UCSD-AML1 (cell line): Measurements from ENCODE around the gene AP3B1.

Experiments used
- DNase-seq: peaks from one replicate; lab custom pipeline; 2025; ENCODE audit not compliant: unreplicated experiment; lab: John Stamatoyannopoulos, UW

The AP3B1 gene

DNA sequence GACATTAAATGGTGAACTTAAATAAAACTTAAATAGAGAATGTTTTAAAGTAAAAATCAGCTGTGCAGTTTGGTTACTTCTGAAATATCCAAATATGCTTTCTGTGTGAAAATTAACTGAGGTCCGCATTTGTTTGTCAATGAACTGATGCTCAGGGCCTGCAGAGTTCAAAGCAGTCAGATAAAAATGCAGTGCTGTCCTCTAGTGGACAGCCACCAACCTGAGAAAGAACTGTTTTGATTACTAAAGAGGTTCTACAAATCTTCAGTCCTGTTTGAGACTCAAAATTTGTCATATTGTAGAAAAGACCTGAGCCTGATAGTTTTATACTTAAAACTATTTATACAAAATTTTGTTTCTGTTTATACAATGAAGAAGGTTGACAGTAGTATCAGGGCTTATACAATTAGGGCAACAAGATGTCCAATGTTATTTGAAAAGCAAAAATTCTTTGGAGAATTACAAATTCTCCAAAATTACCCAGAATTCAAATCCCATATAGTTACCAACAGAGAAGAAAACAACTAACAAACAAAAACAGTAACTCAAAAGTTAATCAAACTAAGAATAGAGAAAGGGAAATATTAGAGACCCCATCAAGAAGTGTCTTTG, 286.0 kb downstream of the AP3B1 start:
- DNase-seq = no peak

GRCh38 chr5:78007233-78007632, 287.3 kb downstream of the AP3B1 start:
- no peak for DNase-seq

DNA sequence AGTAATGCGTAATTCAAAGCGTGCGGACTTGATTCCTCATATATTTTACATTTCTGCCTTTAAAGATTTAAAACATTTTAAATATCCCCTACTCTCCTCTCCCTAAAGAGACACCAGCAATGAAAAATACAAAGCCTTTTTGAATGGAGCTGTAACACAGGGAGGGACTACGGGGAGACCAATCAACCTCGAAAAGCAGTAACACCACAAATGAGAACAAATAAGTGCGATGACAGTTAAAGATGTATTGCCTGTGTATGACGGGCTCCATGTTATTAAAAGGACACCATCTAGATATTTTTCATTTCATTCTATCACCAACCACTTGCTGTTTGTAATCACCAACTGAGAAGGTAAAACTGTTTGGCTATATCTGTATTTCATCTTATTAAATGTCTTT, 288.0 kb downstream of the AP3B1 start:
- no peak for DNase-seq

GRCh38 chr5:78005021-78005785, 289.3 kb downstream of the AP3B1 start:
- DNase-seq = no peak

DNA sequence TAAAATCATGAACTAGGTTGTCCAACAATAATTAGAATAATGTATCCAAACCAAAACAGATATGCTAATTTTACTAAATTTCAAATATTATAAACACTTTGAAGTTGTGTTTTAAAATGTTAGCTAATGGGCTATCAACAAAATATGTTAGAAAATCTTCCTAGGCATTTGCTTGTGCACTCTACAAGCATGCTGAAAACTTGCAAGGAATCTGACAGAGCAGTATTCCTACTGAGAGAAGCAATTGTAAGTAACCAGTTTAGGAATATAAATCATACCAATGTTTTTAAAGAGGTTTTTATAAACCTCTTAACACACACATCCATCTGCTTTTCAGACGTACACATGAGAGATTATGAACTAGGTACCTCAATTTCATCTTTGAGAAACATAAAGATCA, 289.9 kb downstream of the AP3B1 start:
- DNase-seq = no peak

- DNase-seq = no peak
Measured at GRCh38 chr5:78003919-78004318, 290.6 kb downstream of the AP3B1 start.

- no peak for DNase-seq
Measured at GRCh38 chr5:78003450-78003849, 291.0 kb downstream of the AP3B1 start.

- DNase-seq = no peak
Measured at GRCh38 chr5:78002690-78003089, 291.8 kb downstream of the AP3B1 start.

DNA sequence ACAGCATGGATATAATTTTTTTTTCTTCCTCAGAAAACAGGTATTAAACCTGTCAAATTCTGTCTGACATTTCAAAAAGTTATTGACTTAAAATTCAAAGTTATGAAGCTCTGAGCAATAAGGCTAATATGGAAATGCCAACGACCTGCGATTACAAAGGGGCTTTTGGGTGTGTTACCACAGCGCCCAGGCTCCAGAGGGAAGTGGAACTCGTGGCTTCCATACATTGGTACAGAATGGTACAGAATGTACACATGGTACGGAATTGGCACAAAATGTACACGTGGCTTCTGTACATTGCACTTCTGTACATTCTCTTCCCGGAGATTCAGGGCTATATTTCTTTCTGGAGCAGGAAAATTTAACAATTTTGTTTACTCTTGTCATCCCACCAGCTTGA, 293.3 kb downstream of the AP3B1 start:
- no peak for DNase-seq

DNA sequence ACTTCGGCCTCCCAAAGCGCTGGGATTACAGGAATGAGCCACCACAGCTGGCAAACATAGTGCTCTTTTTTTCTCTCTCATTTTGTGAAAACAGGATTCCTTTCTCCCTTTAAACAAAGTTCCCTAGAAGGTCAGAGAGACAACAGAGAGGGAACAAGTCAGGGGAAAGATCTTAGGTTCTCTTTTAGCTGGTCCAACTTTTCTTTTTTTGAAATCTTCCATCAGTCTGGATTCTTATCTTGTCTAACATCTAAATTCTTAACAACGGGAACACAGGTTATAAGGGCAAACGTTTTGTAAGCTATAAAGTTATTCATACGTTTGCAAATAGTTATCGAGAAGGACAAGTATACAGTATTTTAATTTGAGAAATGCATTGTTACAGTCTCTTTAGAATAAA, 294.3 kb downstream of the AP3B1 start:
- DNase-seq = no peak

DNA sequence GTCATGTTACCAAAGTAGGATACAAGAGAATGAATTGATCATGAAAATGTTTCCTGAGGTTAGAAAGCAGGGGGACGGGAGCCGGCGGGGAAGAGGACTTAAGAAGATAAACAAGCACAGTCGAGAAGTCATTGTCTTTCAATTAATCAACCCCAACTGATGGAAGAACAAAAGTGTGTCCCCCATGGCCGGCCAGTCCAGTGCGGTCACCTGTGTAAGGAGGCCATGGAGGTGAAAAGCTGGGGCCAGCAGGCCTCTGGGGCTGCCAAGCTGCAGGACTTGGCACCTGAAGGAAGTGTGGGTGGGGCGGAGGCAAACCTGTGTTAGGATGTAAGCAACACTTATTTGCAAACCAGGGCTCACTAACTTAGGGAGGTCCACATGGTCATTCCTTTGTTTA, 295.1 kb downstream of the AP3B1 start:
- DNase-seq = no peak

DNA sequence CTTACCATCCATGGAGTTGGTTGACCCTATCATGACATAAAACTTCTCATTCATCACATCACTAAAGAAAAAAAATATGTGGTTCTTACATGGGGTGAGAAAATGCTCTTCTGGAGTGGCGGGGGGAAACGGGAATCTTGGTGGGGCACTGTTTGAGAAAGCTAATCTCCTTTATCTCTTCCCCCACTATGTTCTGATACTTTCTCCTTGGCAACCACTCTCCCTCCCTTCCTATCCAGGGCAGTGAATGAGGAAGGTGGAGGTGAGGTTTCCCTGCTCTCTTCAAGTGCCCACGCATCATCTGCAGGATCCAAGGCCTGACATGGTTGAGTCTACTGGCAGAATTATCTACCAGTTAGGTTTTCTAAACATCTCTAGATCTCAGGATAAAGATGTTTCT, 297.6 kb downstream of the AP3B1 start:
- DNase-seq = no peak

- no peak for DNase-seq
Measured at GRCh38 chr5:77995793-77996409, 298.6 kb downstream of the AP3B1 start.

DNA sequence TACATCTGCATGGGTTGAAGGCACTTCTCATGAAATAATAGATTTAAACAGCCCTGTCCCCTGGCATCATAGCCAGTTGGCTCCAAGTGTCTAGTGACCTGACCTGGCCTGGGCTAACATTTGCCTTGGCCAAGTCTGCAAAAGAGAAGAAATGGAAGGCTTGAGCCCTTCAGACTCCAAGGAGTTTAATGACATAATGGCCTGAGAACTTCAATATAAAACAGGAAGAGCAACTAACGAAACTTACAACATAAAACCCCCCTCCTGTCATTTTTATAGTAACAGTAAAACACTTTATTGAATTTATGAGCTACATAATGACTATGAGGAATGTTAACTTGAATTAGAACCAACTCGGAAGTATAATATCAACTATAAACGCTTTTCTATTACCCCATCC, 299.6 kb downstream of the AP3B1 start:
- DNase-seq = no peak

- no peak for DNase-seq
Measured at GRCh38 chr5:77993855-77994318, 300.6 kb downstream of the AP3B1 start.

- DNase-seq = no peak
Measured at GRCh38 chr5:77993141-77993854, 301.2 kb downstream of the AP3B1 start.

DNA sequence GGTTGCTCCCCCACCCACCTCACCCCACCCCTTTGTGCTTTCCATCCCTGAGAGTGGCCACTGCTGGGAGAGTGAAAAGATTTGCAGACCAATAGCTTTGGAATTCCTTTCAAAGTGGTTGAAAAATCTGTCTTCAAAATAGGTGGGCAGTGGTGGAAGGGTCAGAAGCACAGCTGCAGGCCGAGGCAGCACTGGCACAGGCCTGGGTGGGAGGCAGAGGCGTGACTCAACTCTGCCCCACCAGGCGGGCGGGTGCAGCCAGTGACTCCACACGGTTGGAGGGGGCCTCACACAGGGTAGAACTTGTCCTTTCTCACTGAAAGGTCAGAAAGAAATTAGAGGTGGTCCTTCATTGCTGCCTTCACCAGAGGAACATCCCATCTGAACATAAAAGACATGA, 303.4 kb downstream of the AP3B1 start:
- DNase-seq = no peak

DNA sequence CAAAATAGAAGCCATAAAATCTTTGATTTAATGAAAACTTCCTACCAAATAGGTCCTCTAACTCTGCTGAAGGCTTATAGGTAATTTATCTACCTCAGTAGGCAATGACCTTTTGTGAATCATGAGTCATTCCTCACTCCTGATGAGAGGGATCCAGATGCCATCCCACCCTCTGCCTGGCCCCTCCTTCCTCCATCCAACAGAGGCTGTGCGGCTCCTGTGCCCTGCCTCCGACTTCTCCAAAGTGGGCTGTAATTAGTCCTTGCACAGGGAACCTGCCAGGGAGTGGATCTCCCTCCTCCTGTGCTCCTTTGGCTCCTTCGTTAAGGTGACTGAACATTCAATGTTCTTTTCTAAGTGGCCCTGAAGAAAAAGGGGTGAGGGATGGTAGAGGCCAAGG, 304.5 kb downstream of the AP3B1 start:
- no peak for DNase-seq

GRCh38 chr5:77987988-77988387, 306.5 kb downstream of the AP3B1 start:
- no peak for DNase-seq

- DNase-seq = no peak
Measured at GRCh38 chr5:77987331-77987730, 307.2 kb downstream of the AP3B1 start.

DNA sequence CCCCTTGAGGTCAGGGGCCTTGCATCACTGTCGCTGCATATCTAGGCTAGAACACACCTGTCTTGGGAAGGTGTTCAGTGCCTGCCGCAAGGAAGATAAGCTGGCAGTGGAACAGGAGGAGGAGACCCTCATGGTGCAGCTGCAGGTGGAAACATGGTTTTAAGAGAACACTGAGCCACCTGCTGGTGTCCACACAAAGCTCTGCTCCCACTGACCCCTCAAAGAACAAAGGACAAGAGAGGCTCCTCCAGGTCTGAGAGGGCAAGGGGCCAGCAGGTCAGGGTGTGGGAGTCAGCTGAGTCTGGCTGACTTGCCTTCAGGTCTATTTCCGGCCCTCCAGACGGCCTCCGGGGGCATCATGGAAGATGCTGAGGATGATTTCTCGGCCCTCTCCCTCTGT, 308.2 kb downstream of the AP3B1 start:
- no peak for DNase-seq

GRCh38 chr5:77985247-77985646, 309.3 kb downstream of the AP3B1 start:
- DNase-seq = no peak
